ENCODE results near the gene PLA1A. TPM values are rescaled to one million over a fixed set of nuclear protein-coding genes. Genes with fewer than 3 reads are reported as not detected.

Gene PLA1A
- total and polyA plus RNA-seq, 2 of the 4 experiments (the other 2 are of a cell fraction), result not detected

- TF ChIP-seq CHD1 (IDR thresholded peaks at IDR 0.05; ENCODE audit: low read depth, low read length) (no peak), FOS (IDR thresholded peaks at IDR 0.05; ENCODE audit: low read depth, low read length) (no peak), POLR2A (IDR thresholded peaks at IDR 0.05; ENCODE audit: low read depth, low read length) (no peak), RFX5 (IDR thresholded peaks at IDR 0.05; ENCODE audit: low read depth, low read length) (no peak), RCOR1 (IDR thresholded peaks at IDR 0.05; ENCODE audit: insufficient replicate concordance, low read length) (no peak), BHLHE40 (IDR thresholded peaks at IDR 0.05; ENCODE audit: low read depth, low read length) (no peak), NFE2L2 (IDR thresholded peaks at IDR 0.05; ENCODE audit: low read depth, low read length) (no peak), RAD21 (IDR thresholded peaks at IDR 0.05; ENCODE audit: low read length) (no peak), CEBPB (IDR thresholded peaks at IDR 0.05; ENCODE audit: low read depth, low read length) (no peak), MXI1 (IDR thresholded peaks at IDR 0.05; ENCODE audit: borderline replicate concordance, low read depth, low read length) (no peak), MAFK (IDR thresholded peaks at IDR 0.05; ENCODE audit: low read depth, low read length) (no peak), MAZ (IDR thresholded peaks at IDR 0.05; ENCODE audit: borderline replicate concordance, low read depth, low read length) (no peak), SMC3 (IDR thresholded peaks at IDR 0.05; ENCODE audit: low read depth, low read length) (no peak)
- TF ChIP-seq, protein P1, sequence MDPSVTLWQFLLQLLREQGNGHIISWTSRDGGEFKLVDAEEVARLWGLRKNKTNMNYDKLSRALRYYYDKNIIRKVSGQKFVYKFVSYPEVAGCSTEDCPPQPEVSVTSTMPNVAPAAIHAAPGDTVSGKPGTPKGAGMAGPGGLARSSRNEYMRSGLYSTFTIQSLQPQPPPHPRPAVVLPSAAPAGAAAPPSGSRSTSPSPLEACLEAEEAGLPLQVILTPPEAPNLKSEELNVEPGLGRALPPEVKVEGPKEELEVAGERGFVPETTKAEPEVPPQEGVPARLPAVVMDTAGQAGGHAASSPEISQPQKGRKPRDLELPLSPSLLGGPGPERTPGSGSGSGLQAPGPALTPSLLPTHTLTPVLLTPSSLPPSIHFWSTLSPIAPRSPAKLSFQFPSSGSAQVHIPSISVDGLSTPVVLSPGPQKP (IDR thresholded peaks at IDR 0.05; ENCODE audit: borderline replicate concordance, low read depth, low read length), result no peak
- H3K18ac ChIP-seq (ENCODE audit: low read depth, low read length), result no peak overlapping the region
- peaks cover 15% of the 10 kb centered on the region for H3K4me1 ChIP-seq (ENCODE audit: control insufficient read depth, insufficient read depth, low read length)
- H3K56ac ChIP-seq (ENCODE audit: extremely low read depth, insufficient read depth, low read length), result no peak overlapping the region
- intact Hi-C loops (cut with micrococcal nuclease), result no loop called here
- WGBS, 2 experiments (ENCODE audit: extremely low coverage in 2 of 2, insufficient read length in 1 of 2), result 80% methylated on average over 1 of the region's 4 CpGs; no CpG with 5 or more reads in 1 of the 2 experiments
- H2BK5ac ChIP-seq (ENCODE audit: low read depth, low read length, poor library complexity, severe bottlenecking), result no peak overlapping the region
- no peak overlapping the region for H3K4me2 ChIP-seq (ENCODE audit: low read depth, low read length)
- dilution Hi-C loops (cut with HindIII; ENCODE audit: low sequenced_read_pairs, unreplicated experiment), result no loop called here
- no TSS peak for BruUV-seq (replicated peaks)
- no peaks in the 10 kb centered on the region for H3K9me3 ChIP-seq (ENCODE audit: control insufficient read depth, insufficient read depth, low read length)
- no peak overlapping the region for H3K9ac ChIP-seq (ENCODE audit: low read depth, low read length)
- H4K20me1 ChIP-seq (ENCODE audit: insufficient read depth, low read length), result no peaks in the 10 kb centered on the region
- H4K91ac ChIP-seq (ENCODE audit: insufficient read depth, low read depth, low read length), result no peak overlapping the region
- no peak overlapping the region for H3K23ac ChIP-seq (ENCODE audit: low read depth, low read length)
- no peak overlapping the region for H2BK20ac ChIP-seq (ENCODE audit: low read depth, low read length)
- H2AK9ac ChIP-seq (replicated peaks; ENCODE audit: low read depth, low read length, poor library complexity), result no peak overlapping the region
- H3K27ac ChIP-seq (ENCODE audit: insufficient read depth, low read length), result no peak overlapping the region
- no peaks in the 10 kb centered on the region for H3K79me1 ChIP-seq (ENCODE audit: low read depth in 1 of 2, low read length in 2 of 2)
- H2AFZ ChIP-seq (replicated peaks; ENCODE audit: low read length, poor library complexity), result no peak overlapping the region
- POLR2A ChIA-PET (ENCODE audit: unreplicated experiment), result no interaction called here
- H3K14ac ChIP-seq (replicated peaks; ENCODE audit: low read depth, low read length), result no peak overlapping the region
- ATAC-seq (ENCODE audit: low read depth), result no peak
- no peaks in the 10 kb centered on the region for H3K27me3 ChIP-seq (ENCODE audit: control insufficient read depth, insufficient read depth, low read length)
- in situ Hi-C loops (cut with MboI; ENCODE audit: low sequenced_read_pairs), result no loop called here
- no peak overlapping the region for H4K5ac ChIP-seq (ENCODE audit: low read depth, low read length)
- H3K4ac ChIP-seq (ENCODE audit: low read depth, low read length), result no peak overlapping the region
- H4K8ac ChIP-seq (ENCODE audit: low read depth in 2 of 2, low read length in 2 of 2), result no peak overlapping the region
- H3K36me3 ChIP-seq (ENCODE audit: control insufficient read depth, insufficient read depth, low read length), result no peaks in the 10 kb centered on the region
- peaks cover 3% of the 10 kb centered on the region; the same call in 1 of the 2 replicates for H3K9me1 ChIP-seq (ENCODE audit: insufficient read depth, low read length)
- H2BK15ac ChIP-seq (ENCODE audit: low read depth, low read length), result no peak overlapping the region
- no peak overlapping the region for H2AK5ac ChIP-seq (ENCODE audit: low read depth, low read length)
- DNase-seq, result no peak
- no peak overlapping the region for H2BK120ac ChIP-seq (ENCODE audit: low read depth, low read length)
- no peak overlapping the region for H3K4me3 ChIP-seq (ENCODE audit: insufficient read depth, low read depth, low read length)
- CTCF ChIA-PET, result no interaction called here
Measured at GRCh38 chr3:119632829-119633228, 35.1 kb downstream of the PLA1A start.

Measured in IMR-90 (cell line).